Left renal cortex interstitium (tissue), 4 donors: ENCODE results near the gene ICE1. TPM values are rescaled to one million over a fixed set of nuclear protein-coding genes. Genes with fewer than 3 reads are reported as not detected.

Source experiments
- DNase-seq, 4 donors: peaks; one replicate each; pipeline ENCODE4 v3.0.0-alpha.2; 2013; ENCODE audit warnings: low read depth in 4 of 4, low spot score in 2 of 4, missing footprints in 1 of 4
- polyA plus RNA-seq, 4 donors: library from polyadenylated mRNA; unstranded; fragments of 120-200 nt; gene quantifications; one replicate each; pipeline ENCODE4 v1.2.1, GENCODE V29; 2013; ENCODE audit not compliant: insufficient read length in 4 of 4

Gene ICE1
- polyA plus RNA-seq, 4 donors: 33.6 to 38.2 (median 36.8) TPM

DNA sequence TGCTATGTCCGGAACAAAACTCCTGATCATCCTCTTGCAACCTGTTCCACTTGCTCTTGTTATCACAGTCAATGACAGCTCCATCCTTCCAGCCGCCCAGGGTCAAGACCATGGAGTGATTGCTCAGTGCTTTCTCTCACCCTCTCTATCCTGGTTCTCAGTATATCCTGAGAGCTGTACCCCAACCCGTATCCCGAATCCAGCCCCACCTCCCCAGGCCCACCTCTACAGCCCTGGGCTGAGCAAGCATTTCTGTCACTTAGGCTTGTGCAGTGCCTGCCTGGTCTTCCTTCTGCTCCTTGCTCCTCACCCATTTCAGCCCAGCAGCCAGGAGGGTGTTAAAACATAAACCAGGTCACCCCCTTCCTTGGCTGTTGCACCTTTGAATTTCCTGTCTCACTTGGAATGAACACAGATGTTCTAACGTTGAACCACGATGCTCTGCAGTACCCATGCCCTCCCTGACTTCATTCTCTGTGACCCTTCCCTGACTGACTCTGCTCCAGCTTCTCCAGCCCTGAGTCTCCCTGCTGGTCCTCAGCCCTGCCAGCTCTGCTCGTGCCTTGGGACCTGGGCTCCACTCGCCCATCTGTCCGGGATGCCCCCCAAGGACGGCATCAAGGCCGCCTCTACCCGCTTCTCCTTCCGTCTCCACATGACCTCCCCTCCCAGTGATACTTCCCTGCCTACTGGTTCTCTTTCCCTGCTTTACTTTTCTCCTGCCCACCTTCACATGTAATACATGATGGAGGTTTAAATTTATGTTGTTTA, 110.0 kb downstream of the ICE1 start:
- DNase-seq: no peak

DNA sequence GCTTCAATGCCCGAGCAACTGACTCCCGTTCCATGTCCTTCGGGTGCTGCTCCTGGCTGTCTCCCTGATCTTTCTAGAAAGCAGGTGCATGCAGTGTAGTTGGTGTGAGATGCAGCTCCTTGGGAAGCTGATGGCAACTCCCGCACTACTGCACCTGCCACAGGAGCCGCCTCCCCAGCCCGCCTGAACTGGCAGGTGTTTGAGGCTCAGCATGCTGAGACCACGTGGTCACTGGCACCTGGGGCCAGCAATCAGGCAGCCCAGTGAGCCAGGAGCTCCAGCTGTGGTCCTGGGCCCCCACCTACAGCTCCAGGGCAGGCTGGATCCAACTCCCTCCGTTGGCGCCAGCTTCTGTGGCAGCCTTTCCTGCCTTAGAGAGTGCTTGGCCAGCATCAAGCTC, 111.5 kb downstream of the ICE1 start:
- no peak for DNase-seq

DNA sequence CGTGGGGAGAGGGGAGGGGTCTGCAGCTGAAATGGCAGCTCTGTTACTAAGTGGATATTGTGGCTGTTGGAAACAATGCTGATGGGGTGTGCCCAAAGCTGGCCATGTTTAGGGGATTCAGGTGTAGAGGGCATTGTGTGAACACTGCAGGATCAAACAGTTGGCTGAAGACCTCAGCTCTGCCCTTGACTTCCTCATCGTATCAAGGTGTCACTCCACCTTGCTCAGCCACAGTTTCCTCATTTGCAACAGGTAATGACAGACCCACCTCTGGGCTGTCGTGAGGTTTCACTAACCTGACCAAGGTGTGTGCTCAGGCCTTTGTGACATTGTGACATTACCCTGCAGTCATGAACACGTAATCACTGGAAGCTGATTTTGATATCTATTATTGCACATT, 111.9 kb downstream of the ICE1 start:
- DNase-seq: no peak

DNA sequence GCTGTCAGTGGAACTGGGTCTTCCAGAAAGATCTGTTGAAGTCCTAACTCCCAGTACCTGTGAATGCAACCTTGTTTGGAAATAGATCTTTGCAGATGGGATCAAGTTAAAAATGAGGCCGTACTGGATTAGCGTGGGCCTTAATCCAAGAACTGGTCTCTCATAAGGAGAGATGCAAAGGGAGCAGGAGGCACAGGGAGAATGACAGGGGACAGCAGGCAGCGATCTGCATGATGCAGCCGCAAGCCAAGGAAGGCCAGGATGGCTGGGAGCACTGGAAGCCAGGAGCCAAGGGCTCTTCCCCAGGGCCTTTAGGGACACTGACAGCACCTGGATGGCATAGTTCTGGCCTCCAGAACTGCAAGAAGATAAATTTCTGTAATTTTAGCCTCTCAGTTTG, 114.4 kb downstream of the ICE1 start:
- DNase-seq: no peak

GRCh38 chr5:5537426-5537825, 114.9 kb downstream of the ICE1 start:
- no peak for DNase-seq

- no peak for DNase-seq
These were observed 117.1 kb downstream of the ICE1 start for GRCh38 chr5:5539590-5539989.
